ENCODE data around the gene AP2S1.
"Not testable (repeated sequence)": the region's sequence is repeated elsewhere in the genome, so short reads cannot be mapped to it uniquely, and the experiment has no call there.

The AP2S1 gene

GRCh38 chr19:46867170-46867569, 16.5 kb upstream of the AP2S1 start:
- DNase-seq (ENCODE audit: low spot score): no peak

GRCh38 chr19:46866407-46867136, 15.9 kb upstream of the AP2S1 start:
- DNase-seq (ENCODE audit: low spot score): no peak

GRCh38 chr19:46863818-46864629, 13.4 kb upstream of the AP2S1 start:
- no peak for DNase-seq (ENCODE audit: low spot score)

- no peak for DNase-seq (ENCODE audit: low spot score)
Observed at GRCh38 chr19:46862974-46863632, 12.5 kb upstream of the AP2S1 start.

- DNase-seq (ENCODE audit: low spot score): no peak
Observed at GRCh38 chr19:46862503-46862834, 11.8 kb upstream of the AP2S1 start.

- no peak for DNase-seq (ENCODE audit: low spot score)
Observed at GRCh38 chr19:46861691-46862502, 11.3 kb upstream of the AP2S1 start.

- no peak for DNase-seq (ENCODE audit: low spot score)
Observed at GRCh38 chr19:46860846-46861690, 10.4 kb upstream of the AP2S1 start, which contains the start of gene ARHGAP35. ARHGAP35 (plus strand) TSS chr19:46860997; CDS start chr19:46918676, 57,679 bp downstream.

GRCh38 chr19:46860125-46860845, 9.6 kb upstream of the AP2S1 start:
- peak; percentile 98 for DNase-seq (ENCODE audit: low spot score)

- DNase-seq (ENCODE audit: low spot score): no peak
Observed at GRCh38 chr19:46859637-46860124, 9.0 kb upstream of the AP2S1 start.

- DNase-seq (ENCODE audit: low spot score): peak; percentile 93
Observed at GRCh38 chr19:46856062-46857022, 5.7 kb upstream of the AP2S1 start.

- DNase-seq (ENCODE audit: low spot score): not testable (repeated sequence)
Observed at GRCh38 chr19:46854698-46855097, 4.1 kb upstream of the AP2S1 start.

- DNase-seq (ENCODE audit: low spot score): no peak
Observed at GRCh38 chr19:46852830-46853229, 2.2 kb upstream of the AP2S1 start.

- DNase-seq (ENCODE audit: low spot score): no peak
Observed at GRCh38 chr19:46849610-46850009, 1.0 kb downstream of the AP2S1 start.

- DNase-seq (ENCODE audit: low spot score): no peak
Observed at GRCh38 chr19:46848389-46848788, 2.3 kb downstream of the AP2S1 start.

GRCh38 chr19:46847528-46847927, 3.1 kb downstream of the AP2S1 start:
- no peak for DNase-seq (ENCODE audit: low spot score)

- DNase-seq (ENCODE audit: low spot score): no peak
Observed at GRCh38 chr19:46845959-46846459, 4.6 kb downstream of the AP2S1 start.

GRCh38 chr19:46844067-46844489, 6.6 kb downstream of the AP2S1 start:
- DNase-seq (ENCODE audit: low spot score): no peak

- no peak for DNase-seq (ENCODE audit: low spot score)
Observed at GRCh38 chr19:46842791-46843190, 7.9 kb downstream of the AP2S1 start.

Data from activated CD4-positive, alpha-beta T cell treated with anti-CD3 and anti-CD28 coated beads, Interleukin-2, Interleukin-4, amounts not matched to agents 100 ng/mL and 50 ng/mL, durations not matched to agents 16 hours and 8 hours (primary cell).